ENCODE measurements around the gene FOXL1. TPM values are rescaled to one million over a fixed set of nuclear protein-coding genes. Genes with fewer than 3 reads are reported as not detected.

FOXL1 gene
- total and polyA plus RNA-seq, 2 of the 13 experiments (the other 11 are each of a cell fraction or from before 2014, with no cell fraction given), result not detected

DNA sequence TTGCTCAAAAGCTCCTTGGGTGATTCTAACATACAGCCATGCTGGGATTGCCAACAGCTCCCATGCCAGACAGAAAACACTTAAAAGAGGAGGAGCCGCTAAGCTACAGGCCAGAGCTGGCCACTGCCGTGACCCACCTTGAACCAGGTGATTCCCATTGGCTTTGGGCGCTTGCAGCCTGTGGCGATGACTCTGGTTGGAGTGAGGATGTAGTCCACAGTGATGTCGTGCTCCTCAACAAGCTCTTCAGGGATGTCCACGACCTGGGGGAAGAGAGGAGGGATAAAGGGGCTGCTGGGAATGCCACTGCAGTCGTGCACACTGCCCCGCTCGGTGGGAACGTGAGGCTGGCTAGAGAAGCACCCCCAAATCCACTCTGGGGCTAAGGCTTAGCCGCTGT lies 36.8 kb upstream of the FOXL1 start:
- no peak for TF ChIP-seq CAMTA2 (CRISPR knock-in tag; IDR thresholded peaks at IDR 0.05; ENCODE audit: borderline replicate concordance)
- no peak for TF ChIP-seq ZNF34 (CRISPR knock-in tag; IDR thresholded peaks at IDR 0.05; ENCODE audit: borderline replicate concordance)
- no peak for TF ChIP-seq NFE2L1 (CRISPR knock-in tag; IDR thresholded peaks at IDR 0.05; ENCODE audit: borderline replicate concordance)
- TF ChIP-seq ZNF766 (CRISPR knock-in tag; IDR thresholded peaks at IDR 0.05; ENCODE audit: borderline replicate concordance), result no peak
- TF ChIP-seq, protein P1, sequence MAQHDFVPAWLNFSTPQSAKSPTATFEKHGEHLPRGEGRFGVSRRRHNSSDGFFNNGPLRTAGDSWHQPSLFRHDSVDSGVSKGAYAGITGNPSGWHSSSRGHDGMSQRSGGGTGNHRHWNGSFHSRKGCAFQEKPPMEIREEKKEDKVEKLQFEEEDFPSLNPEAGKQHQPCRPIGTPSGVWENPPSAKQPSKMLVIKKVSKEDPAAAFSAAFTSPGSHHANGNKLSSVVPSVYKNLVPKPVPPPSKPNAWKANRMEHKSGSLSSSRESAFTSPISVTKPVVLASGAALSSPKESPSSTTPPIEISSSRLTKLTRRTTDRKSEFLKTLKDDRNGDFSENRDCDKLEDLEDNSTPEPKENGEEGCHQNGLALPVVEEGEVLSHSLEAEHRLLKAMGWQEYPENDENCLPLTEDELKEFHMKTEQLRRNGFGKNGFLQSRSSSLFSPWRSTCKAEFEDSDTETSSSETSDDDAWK (CRISPR knock-in tag; IDR thresholded peaks at IDR 0.05), result no peak
- TF ChIP-seq, protein P2, sequence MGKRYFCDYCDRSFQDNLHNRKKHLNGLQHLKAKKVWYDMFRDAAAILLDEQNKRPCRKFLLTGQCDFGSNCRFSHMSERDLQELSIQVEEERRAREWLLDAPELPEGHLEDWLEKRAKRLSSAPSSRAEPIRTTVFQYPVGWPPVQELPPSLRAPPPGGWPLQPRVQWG (CRISPR knock-in tag; IDR thresholded peaks at IDR 0.05; ENCODE audit: borderline replicate concordance, low read depth), result no peak
- TF ChIP-seq POLR2AphosphoS2 (IDR thresholded peaks at IDR 0.05; ENCODE audit: low read depth, low read length), result no peak
- TF ChIP-seq, protein P3, sequence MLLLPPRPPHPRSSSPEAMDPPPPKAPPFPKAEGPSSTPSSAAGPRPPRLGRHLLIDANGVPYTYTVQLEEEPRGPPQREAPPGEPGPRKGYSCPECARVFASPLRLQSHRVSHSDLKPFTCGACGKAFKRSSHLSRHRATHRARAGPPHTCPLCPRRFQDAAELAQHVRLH (CRISPR knock-in tag; IDR thresholded peaks at IDR 0.05; ENCODE audit: borderline replicate concordance, low read depth), result no peak
- no peak for TF ChIP-seq ZKSCAN5 (CRISPR knock-in tag; IDR thresholded peaks at IDR 0.05)
- no peak for TF ChIP-seq ZNF558 (CRISPR knock-in tag; IDR thresholded peaks at IDR 0.05; ENCODE audit: borderline replicate concordance)
- TF ChIP-seq, protein P4, sequence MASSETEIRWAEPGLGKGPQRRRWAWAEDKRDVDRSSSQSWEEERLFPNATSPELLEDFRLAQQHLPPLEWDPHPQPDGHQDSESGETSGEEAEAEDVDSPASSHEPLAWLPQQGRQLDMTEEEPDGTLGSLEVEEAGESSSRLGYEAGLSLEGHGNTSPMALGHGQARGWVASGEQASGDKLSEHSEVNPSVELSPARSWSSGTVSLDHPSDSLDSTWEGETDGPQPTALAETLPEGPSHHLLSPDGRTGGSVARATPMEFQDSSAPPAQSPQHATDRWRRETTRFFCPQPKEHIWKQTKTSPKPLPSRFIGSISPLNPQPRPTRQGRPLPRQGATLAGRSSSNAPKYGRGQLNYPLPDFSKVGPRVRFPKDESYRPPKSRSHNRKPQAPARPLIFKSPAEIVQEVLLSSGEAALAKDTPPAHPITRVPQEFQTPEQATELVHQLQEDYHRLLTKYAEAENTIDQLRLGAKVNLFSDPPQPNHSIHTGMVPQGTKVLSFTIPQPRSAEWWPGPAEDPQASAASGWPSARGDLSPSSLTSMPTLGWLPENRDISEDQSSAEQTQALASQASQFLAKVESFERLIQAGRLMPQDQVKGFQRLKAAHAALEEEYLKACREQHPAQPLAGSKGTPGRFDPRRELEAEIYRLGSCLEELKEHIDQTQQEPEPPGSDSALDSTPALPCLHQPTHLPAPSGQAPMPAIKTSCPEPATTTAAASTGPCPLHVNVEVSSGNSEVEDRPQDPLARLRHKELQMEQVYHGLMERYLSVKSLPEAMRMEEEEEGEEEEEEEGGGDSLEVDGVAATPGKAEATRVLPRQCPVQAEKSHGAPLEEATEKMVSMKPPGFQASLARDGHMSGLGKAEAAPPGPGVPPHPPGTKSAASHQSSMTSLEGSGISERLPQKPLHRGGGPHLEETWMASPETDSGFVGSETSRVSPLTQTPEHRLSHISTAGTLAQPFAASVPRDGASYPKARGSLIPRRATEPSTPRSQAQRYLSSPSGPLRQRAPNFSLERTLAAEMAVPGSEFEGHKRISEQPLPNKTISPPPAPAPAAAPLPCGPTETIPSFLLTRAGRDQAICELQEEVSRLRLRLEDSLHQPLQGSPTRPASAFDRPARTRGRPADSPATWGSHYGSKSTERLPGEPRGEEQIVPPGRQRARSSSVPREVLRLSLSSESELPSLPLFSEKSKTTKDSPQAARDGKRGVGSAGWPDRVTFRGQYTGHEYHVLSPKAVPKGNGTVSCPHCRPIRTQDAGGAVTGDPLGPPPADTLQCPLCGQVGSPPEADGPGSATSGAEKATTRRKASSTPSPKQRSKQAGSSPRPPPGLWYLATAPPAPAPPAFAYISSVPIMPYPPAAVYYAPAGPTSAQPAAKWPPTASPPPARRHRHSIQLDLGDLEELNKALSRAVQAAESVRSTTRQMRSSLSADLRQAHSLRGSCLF (CRISPR knock-in tag; IDR thresholded peaks at IDR 0.05; ENCODE audit: borderline replicate concordance), result no peak
- TF ChIP-seq MEIS1 (CRISPR knock-in tag; IDR thresholded peaks at IDR 0.05; ENCODE audit: borderline replicate concordance), result no peak
- no peak for TF ChIP-seq RARA (CRISPR knock-in tag; IDR thresholded peaks at IDR 0.05)
- no peak for TF ChIP-seq ZNF720 (CRISPR knock-in tag; IDR thresholded peaks at IDR 0.05)
- no peak for TF ChIP-seq ZNF484 (CRISPR knock-in tag; IDR thresholded peaks at IDR 0.05; ENCODE audit: borderline replicate concordance, low read depth)
- WGBS (ENCODE audit: low lambda C conversion rate), result 96% methylated on average over 10 of the region's 11 CpGs
- Histone ChIP-seq H3K4me2 (ENCODE audit: low read depth, low read length) (no peak overlapping the region), H3K9ac (ENCODE audit: insufficient read depth, low read depth, low read length) (no peak overlapping the region), H3K79me2 (ENCODE audit: insufficient read depth, low read length) (no peaks in the 10 kb centered on the region), H2AFZ (ENCODE audit: low read length) (no peak overlapping the region), H3K27ac (ENCODE audit: extremely low read length, insufficient read depth, low read length) (no peak overlapping the region), H3K27me3 (ENCODE audit: control insufficient read depth in 1 of 2, insufficient read depth in 2 of 2, low read length in 2 of 2) (no peaks in the 10 kb centered on the region), H3K4me3 (replicated peaks in 1 of 3; ENCODE audit: insufficient read depth in 1 of 3, low read depth in 2 of 3, low read length in 3 of 3) (no peak overlapping the region), H3K4me1 (ENCODE audit: insufficient read depth, low read length) (no peaks in the 10 kb centered on the region), H3K9me3 (ENCODE audit: low read length) (no peaks in the 10 kb centered on the region), H3K36me3 (replicated peaks in 1 of 2; ENCODE audit: control insufficient read depth in 1 of 2, insufficient read depth in 2 of 2, low read length in 2 of 2) (peaks cover 27 to 69% of the 10 kb centered on the region in 2 experiments), H4K20me1 (ENCODE audit: insufficient read depth, low read length) (no peaks in the 10 kb centered on the region)
- POLR2A ChIA-PET, result interaction anchor here (1.0 kb wide), 1 partner anchor 13 kb away, joined by 3 read pairs; the partner anchor contains the start of gene MTHFSD
- in situ Hi-C loops (cut with HindIII; ENCODE audit: extremely low pct_ligation_motif_present, low pct_unique_long_range_greater_than_20kb) (no loop called here), intact Hi-C loops (cut with micrococcal nuclease; ENCODE audit: unreplicated experiment) (no loop called here)
- BruUV-seq (replicated peaks), result no TSS peak
- ATAC-seq (no peak), DNase-seq (ENCODE audit: low spot score) (no peak), FAIRE-seq (no peak)
- CTCF ChIA-PET (ENCODE audit: low intra/inter-chr PET ratio, low total read pairs), result no interaction called here
